GM12865 (cell line): Measurements from ENCODE around the gene LPIN1.

Experiments
- DNase-seq: peaks from one replicate; pipeline ENCODE4 v3.0.0; 2010; ENCODE audit warnings: low read depth
- H3K4me3 ChIP-seq: 2 replicates; pipeline ENCODE4 v1.5.1; 2011; ENCODE audit warnings: mild to moderate bottlenecking, low read depth, low read length, control low read depth
- CTCF ChIP-seq: IDR thresholded peaks from 2 replicates; pipeline ENCODE4 v1.5.1; 2011; ENCODE audit warnings: low read length, control low read depth, low read depth, inconsistent platforms; ENCODE audit not compliant: insufficient read depth; ENCODE audit errors: missing control alignments

Gene LPIN1

GRCh38 chr2:11769516-11769915 lies 23.1 kb downstream of the LPIN1 start:
- no peak for TF ChIP-seq CTCF
- no peak for DNase-seq
- no peak overlapping the region for H3K4me3 ChIP-seq

- no peak for TF ChIP-seq CTCF
- DNase-seq = no peak
Observed at GRCh38 chr2:11770531-11771188, 24.2 kb downstream of the LPIN1 start.

GRCh38 chr2:11771971-11772615 lies 25.7 kb downstream of the LPIN1 start:
- H3K4me3 ChIP-seq = no peak overlapping the region
- TF ChIP-seq CTCF = no peak
- no peak for DNase-seq

More at GRCh38 chr2:11770531-11771188, 24.2 kb downstream of the LPIN1 start:
- H3K4me3 ChIP-seq = no peak overlapping the region

- no peak overlapping the region for H3K4me3 ChIP-seq
- TF ChIP-seq CTCF = no peak
- no peak for DNase-seq
Observed at GRCh38 chr2:11773111-11773510, 26.7 kb downstream of the LPIN1 start.

GRCh38 chr2:11773747-11774525 lies 27.5 kb downstream of the LPIN1 start:
- TF ChIP-seq CTCF = no peak
- H3K4me3 ChIP-seq = no peak overlapping the region
- no peak for DNase-seq

- H3K4me3 ChIP-seq = no peak overlapping the region
- TF ChIP-seq CTCF = no peak
- DNase-seq = no peak
Observed at GRCh38 chr2:11774600-11774999, 28.2 kb downstream of the LPIN1 start.
